Head of caudate nucleus (tissue), 42 donors: ENCODE results near the gene TAF15.

ENCODE experiments used
- DNase-seq, 42 donors: peaks; one replicate each; pipeline versions ENCODE4 v3.0.0 to v3.0.0-alpha.2; 2020 to 2021; ENCODE audit warnings: mixed read lengths in 7 of 42
- intact Hi-C: fragments of 100-400 bp; cut with DNase I; formaldehyde crosslinking; loops from one replicate; pipeline ENCODE4 v1.15.0; 2022

TAF15 gene

GRCh38 chr17:35890774-35891155, 81.5 kb downstream of the TAF15 start:
- intact Hi-C loops = no loop called here
- no peak for DNase-seq

- intact Hi-C loops = no loop called here
- no peak for DNase-seq
Observed at GRCh38 chr17:35891269-35891668, 82.0 kb downstream of the TAF15 start.

GRCh38 chr17:35892091-35893035, 83.1 kb downstream of the TAF15 start:
- intact Hi-C loops = no loop called here
- DNase-seq = no peak

- intact Hi-C loops = no loop called here
- no peak for DNase-seq
Observed at GRCh38 chr17:35893751-35894150, 84.5 kb downstream of the TAF15 start.

GRCh38 chr17:35894206-35894605, 84.9 kb downstream of the TAF15 start:
- intact Hi-C loops = no loop called here
- no peak for DNase-seq

GRCh38 chr17:35895636-35896587, 86.6 kb downstream of the TAF15 start:
- intact Hi-C loops = no loop called here
- no peak for DNase-seq
